ENCODE measurements around the gene UFC1. TPM values are rescaled to one million over a fixed set of nuclear protein-coding genes. Genes with fewer than 3 reads are reported as not detected.

Gene UFC1
- total RNA-seq, 1 experiment from 2014 or later: 95.7 TPM

Other genes with a start within 250 kb of the UFC1 start
- gene ITLN2, start 199.2 kb upstream of the UFC1 start, total RNA-seq (2014; rRNA removed; shearing (Covaris generic)): not detected in 2 replicates
- 7.3 and 9.2 TPM in 2 replicates for gene F11R, start 132.8 kb upstream of the UFC1 start, total RNA-seq (2014; rRNA removed; shearing (Covaris generic))
- gene TSTD1, start 115.0 kb upstream of the UFC1 start, total RNA-seq (2014; rRNA removed; shearing (Covaris generic)): not detected in 2 replicates
- gene USF1, start 108.0 kb upstream of the UFC1 start, total RNA-seq (2014; rRNA removed; shearing (Covaris generic)): 79.9 and 107 TPM in 2 replicates
- gene ARHGAP30, start 84.1 kb upstream of the UFC1 start, total RNA-seq (2014; rRNA removed; shearing (Covaris generic)): 0.07 and 0.38 TPM in 2 replicates
- gene NECTIN4, start 64.4 kb upstream of the UFC1 start, total RNA-seq (2014; rRNA removed; shearing (Covaris generic)): 1.6 and 2.2 TPM in 2 replicates
- gene KLHDC9, start 55.6 kb upstream of the UFC1 start, total RNA-seq (2014; rRNA removed; shearing (Covaris generic)): 3.8 and 4.0 TPM in 2 replicates
- gene PFDN2, start 35.9 kb upstream of the UFC1 start, total RNA-seq (2014; rRNA removed; shearing (Covaris generic)): 197 and 218 TPM in 2 replicates
- gene NIT1, start 35.9 kb upstream of the UFC1 start, total RNA-seq (2014; rRNA removed; shearing (Covaris generic)): 26.8 and 27.8 TPM in 2 replicates
- 37.8 and 40.1 TPM in 2 replicates for gene DEDD, start 21.3 kb upstream of the UFC1 start, total RNA-seq (2014; rRNA removed; shearing (Covaris generic))
- 5.2 and 5.7 TPM in 2 replicates for gene USP21, start 5.5 kb downstream of the UFC1 start, total RNA-seq (2014; rRNA removed; shearing (Covaris generic))
- gene PPOX, start 12.4 kb downstream of the UFC1 start, total RNA-seq (2014; rRNA removed; shearing (Covaris generic)): 37.1 and 39.9 TPM in 2 replicates
- 59.5 and 61.1 TPM in 2 replicates for gene B4GALT3, start 23.5 kb downstream of the UFC1 start, total RNA-seq (2014; rRNA removed; shearing (Covaris generic))
- gene ADAMTS4, start 45.1 kb downstream of the UFC1 start, total RNA-seq (2014; rRNA removed; shearing (Covaris generic)): not detected in 2 replicates
- gene NDUFS2, start 48.4 kb downstream of the UFC1 start, total RNA-seq (2014; rRNA removed; shearing (Covaris generic)): 179 and 197 TPM in 2 replicates
- gene FCER1G, start 61.3 kb downstream of the UFC1 start, total RNA-seq (2014; rRNA removed; shearing (Covaris generic)): not detected in 2 replicates
- gene APOA2, start 69.7 kb downstream of the UFC1 start, total RNA-seq (2014; rRNA removed; shearing (Covaris generic)): not detected in 2 replicates
- gene TOMM40L, start 72.1 kb downstream of the UFC1 start, total RNA-seq (2014; rRNA removed; shearing (Covaris generic)): 16.1 and 16.8 TPM in 2 replicates
- gene NR1I3, start 84.2 kb downstream of the UFC1 start, total RNA-seq (2014; rRNA removed; shearing (Covaris generic)): 0.50 TPM in 1 of 2 replicates, not detected in the other
- gene PCP4L1, start 104.8 kb downstream of the UFC1 start, total RNA-seq (2014; rRNA removed; shearing (Covaris generic)): not detected in 2 replicates
- 0.21 and 4.8 TPM in 2 replicates for gene MPZ, start 156.0 kb downstream of the UFC1 start, total RNA-seq (2014; rRNA removed; shearing (Covaris generic))
- gene SDHC, start 160.4 kb downstream of the UFC1 start, total RNA-seq (2014; rRNA removed; shearing (Covaris generic)): 32.8 and 48.8 TPM in 2 replicates
- not detected in 2 replicates for gene CFAP126, start 213.9 kb downstream of the UFC1 start, total RNA-seq (2014; rRNA removed; shearing (Covaris generic))

Data from A172 (cell line).